H9 (cell line): ENCODE data around the gene GNPDA1. TPM values are rescaled to one million over a fixed set of nuclear protein-coding genes. Genes with fewer than 3 reads are reported as not detected.

Experiments used
- DNase-seq: peaks from one replicate; pipeline ENCODE4 v3.0.0-alpha.2; 2017
- H2AFZ ChIP-seq: one replicate; pipeline ENCODE4 v1.6.1; 2013; ENCODE audit warnings: mild to moderate bottlenecking, low read length, control low read depth, moderate library complexity
- H2AK5ac ChIP-seq: 2 replicates; pipeline ENCODE4 v1.6.1; 2013; ENCODE audit warnings: low read length, control low read depth, mixed read lengths; ENCODE audit not compliant: insufficient read length
- H2BK120ac ChIP-seq: one replicate; pipeline ENCODE4 v1.6.1; 2013; ENCODE audit warnings: low read depth, mild to moderate bottlenecking, low read length, control low read depth, inconsistent platforms; ENCODE audit not compliant: poor library complexity, severe bottlenecking
- H2BK12ac ChIP-seq: 2 replicates; pipeline ENCODE4 v1.6.1; 2013; ENCODE audit warnings: low read length, control low read depth, mixed read lengths, low read depth; ENCODE audit not compliant: insufficient read length
- H2BK15ac ChIP-seq: 2 replicates; pipeline ENCODE4 v1.6.1; 2013; ENCODE audit warnings: low read depth, low read length, control low read depth
- H2BK20ac ChIP-seq: one replicate; pipeline ENCODE4 v1.6.1; 2013; ENCODE audit warnings: low read depth, mild to moderate bottlenecking, low read length, control low read depth, inconsistent platforms; ENCODE audit not compliant: poor library complexity, severe bottlenecking
- H2BK5ac ChIP-seq: 2 replicates; pipeline ENCODE4 v1.6.1; 2013; ENCODE audit warnings: low read length, control low read depth, mixed read lengths; ENCODE audit not compliant: insufficient read length
- H3K14ac ChIP-seq: 2 replicates; pipeline ENCODE4 v1.6.1; 2013; ENCODE audit warnings: low read length, control low read depth; ENCODE audit not compliant: insufficient read depth
- H3K18ac ChIP-seq: 2 replicates; pipeline ENCODE4 v1.6.1; 2013; ENCODE audit warnings: low read depth, mild to moderate bottlenecking, mixed read lengths, low read length, control low read depth; ENCODE audit not compliant: insufficient read length
- H3K23ac ChIP-seq: 2 replicates; pipeline ENCODE4 v1.6.1; 2013; ENCODE audit warnings: low read length, control low read depth, mixed read lengths, low read depth; ENCODE audit not compliant: insufficient read length
- H3K23me2 ChIP-seq: 2 replicates; pipeline ENCODE4 v1.6.1; 2013; ENCODE audit warnings: low read depth, mild to moderate bottlenecking, mixed read lengths, low read length, control low read depth; ENCODE audit not compliant: insufficient read length, poor library complexity, severe bottlenecking
- H3K27ac ChIP-seq: 2 replicates; pipeline ENCODE4 v1.5.1; 2013; ENCODE audit warnings: low read length, control low read depth, mixed read lengths, low read depth; ENCODE audit not compliant: insufficient read length
- H3K27me3 ChIP-seq: 2 replicates; pipeline ENCODE4 v1.6.1; 2013; ENCODE audit warnings: low read length, control low read depth, inconsistent platforms; ENCODE audit not compliant: insufficient read depth
- H3K4ac ChIP-seq: 2 replicates; pipeline ENCODE4 v1.6.1; 2013; ENCODE audit warnings: low read depth, mild to moderate bottlenecking, control low read depth, inconsistent platforms, low read length, moderate library complexity
- H3K4me1 ChIP-seq: 2 replicates; pipeline ENCODE4 v1.6.1; 2013; ENCODE audit warnings: low read length, control low read depth, inconsistent platforms; ENCODE audit not compliant: insufficient read depth
- H3K4me2 ChIP-seq: 2 replicates; pipeline ENCODE4 v1.6.1; 2013; ENCODE audit warnings: low read length, control low read depth, mixed read lengths; ENCODE audit not compliant: insufficient read length, insufficient read depth
- H3K56ac ChIP-seq: 2 replicates; pipeline ENCODE4 v1.6.1; 2013; ENCODE audit warnings: low read depth, mild to moderate bottlenecking, mixed read lengths, low read length, control low read depth; ENCODE audit not compliant: insufficient read length
- H3K79me1 ChIP-seq: 2 replicates; pipeline ENCODE4 v1.6.1; 2013; ENCODE audit warnings: low read depth, mild to moderate bottlenecking, moderate library complexity, low read length, control low read depth, inconsistent platforms; ENCODE audit not compliant: insufficient read depth, poor library complexity, severe bottlenecking
- H3K79me2 ChIP-seq: 2 replicates; pipeline ENCODE4 v1.6.1; 2013; ENCODE audit warnings: low read length, control low read depth, inconsistent platforms; ENCODE audit not compliant: insufficient read depth
- H3K9ac ChIP-seq: 2 replicates; pipeline ENCODE4 v1.6.1; 2013; ENCODE audit warnings: low read length, control low read depth, mixed read lengths; ENCODE audit not compliant: insufficient read length; ENCODE audit errors: extremely low read depth
- H3K9me3 ChIP-seq: one replicate; pipeline ENCODE4 v1.6.1; 2013; ENCODE audit warnings: low read depth, low read length, inconsistent platforms; ENCODE audit not compliant: control insufficient read depth
- H3T11ph ChIP-seq: one replicate; pipeline ENCODE4 v1.6.1; 2013; ENCODE audit warnings: mild to moderate bottlenecking, low read length, control low read depth, inconsistent platforms
- H4K20me1 ChIP-seq: one replicate; pipeline ENCODE4 v1.6.1; 2013; ENCODE audit not compliant: control insufficient read depth, insufficient read length, insufficient read depth
- H4K5ac ChIP-seq: 2 replicates; pipeline ENCODE4 v1.6.1; 2013; ENCODE audit warnings: low read depth, mild to moderate bottlenecking, mixed read lengths, low read length, control low read depth; ENCODE audit not compliant: insufficient read length
- H4K8ac ChIP-seq: replicated peaks from 2 replicates; pipeline ENCODE4 v1.6.1; 2013; ENCODE audit warnings: low read length, control low read depth, mixed read lengths, low read depth; ENCODE audit not compliant: insufficient read length
- H4K91ac ChIP-seq: 2 replicates; pipeline ENCODE4 v1.6.1; 2013; ENCODE audit warnings: low read depth, mild to moderate bottlenecking, moderate library complexity, mixed read lengths, low read length, control low read depth; ENCODE audit not compliant: insufficient read length
- H3K27ac Mint-ChIP-seq, 3 experiments: 2 replicates in 2 of 3; 3 replicates in 1 of 3; pipeline ENCODE4 v1.8.0; 2020 to 2021; ENCODE audit warnings: mixed read lengths in 3 of 3, mild to moderate bottlenecking in 1 of 3, moderate library complexity in 1 of 3
- H3K27me3 Mint-ChIP-seq: 2 replicates; pipeline ENCODE4 v1.8.0; 2021; ENCODE audit warnings: low read depth, mild to moderate bottlenecking, moderate library complexity, mixed read lengths
- H3K36me3 Mint-ChIP-seq, 3 experiments: 2 replicates in 2 of 3; 3 replicates in 1 of 3; pipeline ENCODE4 v1.8.0; 2020 to 2021; ENCODE audit warnings: low read depth in 3 of 3, mixed read lengths in 3 of 3; ENCODE audit not compliant: insufficient read depth in 1 of 3
- H3K4me1 Mint-ChIP-seq, 2 experiments: 2 replicates each; pipeline ENCODE4 v1.8.0; 2020; ENCODE audit warnings: mixed read lengths in 2 of 2
- H3K4me3 Mint-ChIP-seq, 2 experiments: 2 replicates in 1 of 2; 3 replicates in 1 of 2; pipeline ENCODE4 v1.8.0; 2020 to 2021; ENCODE audit warnings: mild to moderate bottlenecking in 2 of 2, mixed read lengths in 2 of 2, moderate library complexity in 1 of 2
- H3K9me3 Mint-ChIP-seq, 2 experiments: 2 replicates in 1 of 2; 3 replicates in 1 of 2; pipeline ENCODE4 v1.8.0; 2020; ENCODE audit warnings: mild to moderate bottlenecking in 2 of 2, mixed read lengths in 2 of 2, moderate library complexity in 1 of 2
- WGBS: extraction: QIAGEN DNeasy Blood & Tissue Kit; methylation state at CpG from one replicate; pipeline ENCODE4 v1.1.7; 2013; ENCODE audit warnings: missing lambda C conversion rate, low lambda C conversion rate, mixed read lengths; ENCODE audit not compliant: insufficient read length; ENCODE audit errors: extremely low coverage; 5-methylcytosine and 5-hydroxymethylcytosine counted together
- total RNA-seq: library from RNA; stranded (reverse); gene quantifications from 2 replicates; pipeline ENCODE4 v1.2.1, GENCODE V29; 2021
- TF ChIP-seq, protein P1 (sequence below): fragments of 200-600 bp; sonication (generic); conservative IDR thresholded peaks from 3 replicates; pipeline ENCODE4 v1.8.0; 2021; ENCODE audit warnings: antibody characterized with exemption, mild to moderate bottlenecking

The GNPDA1 gene
- total RNA-seq, 1 experiment from 2014 or later, result 66.8 TPM

DNA sequence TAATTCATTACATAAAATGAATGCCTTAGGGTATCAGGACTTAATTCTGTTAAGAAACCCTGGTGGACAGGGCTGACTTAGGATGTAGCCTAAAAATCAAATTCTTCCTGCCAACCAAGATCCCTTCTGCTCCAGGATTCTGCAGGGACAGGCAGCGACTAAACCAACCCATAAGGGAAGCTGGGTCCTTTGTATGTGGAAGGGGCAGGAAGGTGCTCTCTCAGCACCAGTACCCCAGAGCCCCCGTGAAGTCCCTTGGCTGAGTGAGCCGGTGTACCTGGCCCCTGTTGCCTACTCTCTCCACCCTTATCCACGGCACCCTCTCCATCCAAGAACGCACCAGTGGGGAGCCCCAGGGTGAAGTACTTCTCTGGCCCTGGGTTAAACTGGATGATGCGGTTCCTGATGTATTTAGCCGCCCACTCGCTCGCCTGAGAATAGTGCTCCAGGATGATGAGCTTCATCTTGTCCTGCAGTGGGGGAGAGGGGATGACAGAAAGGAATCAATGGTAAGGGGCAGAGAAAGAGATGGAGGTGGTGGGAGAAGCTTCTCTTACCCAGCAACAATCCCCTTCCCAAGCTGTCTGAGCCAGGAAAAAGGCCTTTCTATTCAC, 1.1 kb downstream of the GNPDA1 start:
- Mint-ChIP-seq H3K27ac (no peak overlapping the region), H3K27me3 (no peaks in the 10 kb centered on the region), H3K4me1 (peaks cover 8 to 11% of the 10 kb centered on the region in 2 experiments), H3K36me3 (peaks cover 4 to 38% (median 35%) of the 10 kb centered on the region in 3 experiments; a peak in 5 of 7 replicates), H3K4me3 (peak overlapping the region; percentile 82 to 84), H3K9me3 (no peaks in the 10 kb centered on the region)
- Histone ChIP-seq H2BK120ac (no peak overlapping the region), H3K14ac (no peak overlapping the region), H3K18ac (no peak overlapping the region), H3K4me1 (no peaks in the 10 kb centered on the region; the same call in 1 of the 2 replicates), H3K23me2 (peaks cover 8% of the 10 kb centered on the region), H4K5ac (no peak overlapping the region), H3K27ac (no peak overlapping the region), H2BK15ac (no peak overlapping the region), H2BK5ac (no peak overlapping the region), H3K4me2 (peak overlapping the region; percentile 82), H3K27me3 (no peaks in the 10 kb centered on the region), H2AFZ (no peak overlapping the region), H3K4ac (no peak overlapping the region), H3K79me2 (no peaks in the 10 kb centered on the region), H4K8ac (no peak overlapping the region), H2BK20ac (no peak overlapping the region), H3K79me1 (no peaks in the 10 kb centered on the region), H4K20me1 (no peaks in the 10 kb centered on the region), H3K56ac (no peak overlapping the region), H4K91ac (no peak overlapping the region), H3K9me3 (no peaks in the 10 kb centered on the region), H2BK12ac (no peak overlapping the region), H3K9ac (no peak overlapping the region), H3T11ph (no peak overlapping the region), H2AK5ac (no peak overlapping the region), H3K23ac (no peak overlapping the region)
- no peak for DNase-seq
- no CpG with 5 or more reads among the region's 9 CpGs for WGBS
- TF ChIP-seq, protein P1, sequence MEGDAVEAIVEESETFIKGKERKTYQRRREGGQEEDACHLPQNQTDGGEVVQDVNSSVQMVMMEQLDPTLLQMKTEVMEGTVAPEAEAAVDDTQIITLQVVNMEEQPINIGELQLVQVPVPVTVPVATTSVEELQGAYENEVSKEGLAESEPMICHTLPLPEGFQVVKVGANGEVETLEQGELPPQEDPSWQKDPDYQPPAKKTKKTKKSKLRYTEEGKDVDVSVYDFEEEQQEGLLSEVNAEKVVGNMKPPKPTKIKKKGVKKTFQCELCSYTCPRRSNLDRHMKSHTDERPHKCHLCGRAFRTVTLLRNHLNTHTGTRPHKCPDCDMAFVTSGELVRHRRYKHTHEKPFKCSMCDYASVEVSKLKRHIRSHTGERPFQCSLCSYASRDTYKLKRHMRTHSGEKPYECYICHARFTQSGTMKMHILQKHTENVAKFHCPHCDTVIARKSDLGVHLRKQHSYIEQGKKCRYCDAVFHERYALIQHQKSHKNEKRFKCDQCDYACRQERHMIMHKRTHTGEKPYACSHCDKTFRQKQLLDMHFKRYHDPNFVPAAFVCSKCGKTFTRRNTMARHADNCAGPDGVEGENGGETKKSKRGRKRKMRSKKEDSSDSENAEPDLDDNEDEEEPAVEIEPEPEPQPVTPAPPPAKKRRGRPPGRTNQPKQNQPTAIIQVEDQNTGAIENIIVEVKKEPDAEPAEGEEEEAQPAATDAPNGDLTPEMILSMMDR, result no peak
